Stimulated activated CD4-positive, alpha-beta T cell treated with anti-CD3 and anti-CD28 coated beads, Interleukin-4, amount 100 ng/mL, for 1 hour (primary cell): ENCODE data around the gene TMEM219.
"Not testable (repeated sequence)": the region's sequence is repeated elsewhere in the genome, so short reads cannot be mapped to it uniquely, and the experiment has no call there.

Source experiments
- DNase-seq: peaks from one replicate; pipeline ENCODE4 v3.0.0-alpha.2; 2020

TMEM219 gene, protein sequence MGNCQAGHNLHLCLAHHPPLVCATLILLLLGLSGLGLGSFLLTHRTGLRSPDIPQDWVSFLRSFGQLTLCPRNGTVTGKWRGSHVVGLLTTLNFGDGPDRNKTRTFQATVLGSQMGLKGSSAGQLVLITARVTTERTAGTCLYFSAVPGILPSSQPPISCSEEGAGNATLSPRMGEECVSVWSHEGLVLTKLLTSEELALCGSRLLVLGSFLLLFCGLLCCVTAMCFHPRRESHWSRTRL

DNA sequence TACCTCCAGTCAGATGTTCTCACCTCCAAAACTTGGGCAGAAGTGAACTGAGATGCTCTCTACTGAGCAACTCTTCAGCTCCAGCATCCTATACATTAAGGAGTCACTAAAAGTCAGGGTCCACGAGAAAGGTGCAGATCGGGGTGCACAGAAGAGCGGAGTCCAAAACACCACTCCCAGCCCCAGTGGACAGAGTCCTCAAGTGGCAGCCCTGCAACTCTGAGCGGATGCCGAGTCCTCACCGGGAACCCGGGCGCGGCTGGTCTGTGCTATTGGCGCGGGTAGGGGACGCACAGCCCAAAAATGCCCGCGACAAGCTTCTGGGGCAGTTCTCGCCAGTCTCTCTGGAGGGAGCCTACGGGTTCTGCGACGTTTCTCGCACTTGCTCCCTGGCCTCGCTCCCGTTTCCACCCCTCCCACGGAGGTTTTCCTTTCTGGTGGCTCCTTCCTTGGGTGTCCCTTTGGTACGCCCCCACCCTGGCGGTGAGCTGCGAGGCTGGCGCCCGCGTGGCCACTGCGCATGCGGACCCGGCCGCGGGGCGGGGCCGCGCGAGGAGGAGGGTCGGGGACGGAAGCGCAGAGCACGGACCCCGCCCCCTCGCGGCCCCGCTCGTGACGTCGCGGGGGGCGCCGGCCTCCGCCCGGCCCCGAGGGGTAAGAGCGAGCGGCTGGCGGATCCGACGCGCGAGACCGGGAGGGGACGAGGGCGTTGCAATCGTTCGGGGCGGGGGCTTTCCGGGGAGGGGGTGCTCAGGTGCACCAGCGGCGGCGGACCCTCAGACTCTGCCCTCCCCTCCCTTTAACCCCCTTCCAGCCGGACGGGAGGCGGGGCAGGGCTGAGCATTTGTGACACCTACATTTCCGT, at the start of gene TMEM219:
TSS of gene TMEM219 (plus strand) at position 601 of the 865 bp plus-strand sequence. CDS start 1,065 bp downstream, outside the sequence.
- peak; percentile 93 for DNase-seq

DNA sequence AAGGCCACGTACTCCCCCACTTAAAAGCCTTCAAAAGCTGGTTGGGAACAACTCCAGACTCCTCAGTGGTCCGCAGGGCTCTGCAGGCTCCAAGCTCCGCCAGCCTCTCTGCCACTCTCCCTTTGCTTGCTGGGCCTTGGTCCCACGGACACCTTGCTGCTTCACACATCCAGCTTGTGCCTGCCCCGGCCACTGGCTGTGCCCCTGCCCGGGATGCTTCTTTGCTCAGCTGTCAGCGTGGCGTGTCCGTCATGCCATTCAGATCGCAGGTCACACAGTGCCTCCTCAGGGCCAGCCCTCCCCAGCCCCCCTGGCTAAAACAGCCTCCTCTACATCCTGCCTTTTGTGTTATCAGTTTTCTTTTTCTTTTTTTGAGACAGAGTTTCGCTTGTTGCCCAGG, 49.8 kb upstream of the TMEM219 start:
- no peak for DNase-seq

DNA sequence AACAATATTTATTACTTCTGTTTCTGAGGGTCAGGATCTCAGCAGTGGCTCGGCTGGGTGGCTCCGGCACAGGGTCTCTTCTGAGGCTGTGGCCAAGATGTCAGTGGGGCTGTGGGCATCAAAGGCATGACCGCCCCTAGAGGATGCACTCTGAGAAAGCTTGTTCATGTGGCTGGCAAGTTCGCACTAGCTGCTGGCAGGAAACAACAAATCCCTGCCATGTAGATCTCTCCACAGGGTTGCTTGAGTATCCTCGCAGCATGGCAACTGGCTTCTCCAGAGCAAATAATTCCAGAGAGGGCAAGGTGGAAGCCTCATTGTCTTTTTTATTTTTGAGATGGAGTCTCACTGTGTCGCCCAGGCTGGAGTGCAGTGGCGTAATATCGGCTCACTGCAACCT, 48.4 kb upstream of the TMEM219 start:
- DNase-seq, result no peak

DNA sequence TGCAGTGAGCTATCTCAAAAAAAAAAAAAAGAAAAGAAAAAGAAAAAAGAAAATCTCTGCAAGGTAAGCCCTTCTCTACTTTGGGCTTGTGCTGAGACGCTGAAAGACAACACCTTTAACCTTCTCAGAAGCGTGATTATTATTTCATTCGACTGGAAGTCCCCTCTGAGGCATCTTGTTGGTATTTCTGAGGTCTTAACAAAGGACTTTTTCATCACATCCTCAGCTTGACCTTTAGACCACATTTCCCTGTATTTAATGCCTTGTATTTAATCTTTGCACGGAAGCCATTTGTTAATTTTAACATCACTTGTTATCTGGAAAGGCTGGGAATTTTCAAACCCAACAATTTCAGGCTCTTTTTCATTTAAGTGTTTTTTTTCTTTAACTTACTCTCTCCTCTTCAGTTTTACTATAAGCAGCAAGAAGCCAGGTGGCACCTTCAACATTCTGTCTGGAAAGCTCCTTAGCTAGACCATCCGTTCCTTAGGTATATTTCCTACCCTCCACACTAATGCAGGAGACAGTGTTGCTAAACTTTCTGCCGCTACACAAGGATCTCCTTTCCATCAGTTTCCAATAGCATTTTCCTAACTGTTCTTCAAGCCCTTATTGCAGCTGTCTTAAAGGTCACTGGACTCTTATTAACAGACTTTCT, 46.2 kb upstream of the TMEM219 start:
- DNase-seq, result no peak

DNA sequence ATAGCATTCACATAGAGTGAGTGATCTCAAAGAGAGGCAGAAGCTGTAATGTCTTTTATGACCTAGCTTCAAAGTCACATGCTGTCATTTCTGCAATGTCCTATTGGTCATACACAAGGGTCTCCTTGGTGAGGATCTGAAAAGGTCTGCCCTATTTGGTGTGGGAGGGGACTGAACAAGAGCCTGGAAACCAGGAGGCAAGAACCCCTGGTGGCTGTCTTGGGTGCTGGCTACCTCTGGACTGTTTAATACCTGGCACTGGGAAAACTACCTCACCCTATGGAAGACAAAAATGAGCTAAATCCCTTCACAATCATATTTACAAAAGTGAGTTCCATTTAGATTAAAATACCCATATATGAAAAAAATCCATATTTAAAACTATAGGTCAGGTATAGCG, 44.9 kb upstream of the TMEM219 start:
- DNase-seq, result no peak

DNA sequence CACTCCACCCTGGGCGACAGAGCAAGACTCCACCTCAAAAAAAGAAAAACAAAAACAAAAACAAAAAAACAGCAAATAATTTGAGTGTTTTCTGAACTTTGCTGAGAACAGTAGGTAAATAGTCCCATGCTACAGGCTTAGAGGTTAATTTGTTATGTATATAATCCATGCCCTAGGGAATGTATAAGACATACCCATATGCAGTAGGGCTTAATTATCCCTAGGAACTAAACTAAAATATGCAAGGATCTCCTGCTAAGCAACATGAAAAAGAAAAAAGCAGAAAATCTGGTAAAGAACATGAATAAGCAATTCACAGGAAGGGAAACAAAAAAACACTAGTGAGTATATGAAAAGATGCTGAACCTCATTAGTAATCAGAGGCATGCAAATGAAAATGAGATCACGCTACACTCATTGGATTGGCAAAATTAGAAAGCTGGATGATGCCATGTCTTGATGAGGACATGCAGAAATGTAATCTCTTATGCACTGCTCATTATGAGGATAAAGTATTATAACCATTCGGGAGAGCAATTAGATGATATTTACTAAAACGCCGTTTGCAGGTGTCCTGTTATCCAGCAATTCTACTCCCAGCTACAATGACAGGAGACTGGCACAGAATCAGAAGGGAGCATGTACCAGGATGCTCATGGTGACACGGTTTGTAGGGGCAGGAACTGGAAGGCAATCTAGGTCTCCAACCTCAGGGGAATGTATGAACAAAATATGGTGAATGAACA, 41.4 kb upstream of the TMEM219 start:
- no peak for DNase-seq

DNA sequence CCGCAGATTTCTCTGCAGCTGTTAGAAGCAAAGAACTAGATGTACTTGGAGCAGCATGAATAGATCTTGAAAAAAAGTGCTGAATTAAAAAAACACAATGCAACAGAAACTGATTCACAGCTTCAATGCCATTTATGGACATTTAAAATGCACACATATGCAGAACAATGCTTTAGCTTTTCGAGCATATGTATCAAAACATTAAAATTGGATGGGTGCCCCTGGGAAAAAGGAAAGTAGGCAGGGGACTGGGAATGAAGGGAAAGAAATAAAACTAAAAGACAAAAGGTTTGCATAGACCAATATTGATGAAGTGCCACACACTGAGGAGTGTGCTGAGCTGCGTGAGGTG, 40.9 kb upstream of the TMEM219 start:
- no peak for DNase-seq

DNA sequence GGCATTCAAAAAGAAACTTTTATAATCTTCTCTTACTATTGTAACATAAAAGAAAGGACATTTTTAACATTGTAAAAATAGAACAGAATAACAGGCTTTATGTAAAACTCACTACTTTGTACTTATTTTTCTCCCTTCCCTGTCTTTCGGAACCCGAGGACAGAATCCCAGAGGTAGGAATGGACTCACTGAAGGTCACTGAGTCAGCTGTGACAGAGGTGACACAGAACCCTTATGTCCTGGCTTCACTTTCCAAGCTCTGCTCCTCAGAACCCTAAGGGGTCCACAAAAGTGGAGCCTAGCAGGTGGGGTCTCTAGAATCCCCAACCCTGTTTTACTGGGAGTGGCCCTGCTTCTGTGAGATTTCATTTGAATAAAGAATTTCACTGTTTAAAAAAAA, 39.6 kb upstream of the TMEM219 start:
- no peak for DNase-seq

DNA sequence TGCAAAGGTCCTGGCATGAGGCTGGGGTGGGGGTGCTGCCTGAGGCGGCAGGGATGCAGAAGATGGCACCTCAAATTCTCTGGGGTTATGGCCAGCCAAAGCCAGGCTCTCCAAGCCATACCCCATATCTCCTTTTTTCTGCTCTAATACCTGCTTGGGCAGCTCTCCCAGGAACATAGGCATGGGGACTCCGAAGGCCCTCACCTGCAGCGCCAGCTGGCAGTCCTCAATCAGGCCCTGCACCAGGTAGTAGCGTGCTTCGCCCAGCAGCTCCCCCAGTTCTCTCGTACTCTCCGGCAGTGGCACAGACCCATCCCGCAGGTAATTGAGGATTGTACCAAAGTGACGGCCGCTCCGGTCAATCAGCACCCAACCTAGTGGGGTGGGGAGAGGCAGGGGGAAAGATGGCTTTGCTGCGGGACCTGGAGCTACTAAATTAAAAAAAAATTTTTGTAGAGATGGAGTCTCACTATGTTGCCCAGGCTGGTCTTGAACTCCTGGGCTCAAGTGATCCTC, 38.8 kb upstream of the TMEM219 start:
- DNase-seq, result no peak

DNA sequence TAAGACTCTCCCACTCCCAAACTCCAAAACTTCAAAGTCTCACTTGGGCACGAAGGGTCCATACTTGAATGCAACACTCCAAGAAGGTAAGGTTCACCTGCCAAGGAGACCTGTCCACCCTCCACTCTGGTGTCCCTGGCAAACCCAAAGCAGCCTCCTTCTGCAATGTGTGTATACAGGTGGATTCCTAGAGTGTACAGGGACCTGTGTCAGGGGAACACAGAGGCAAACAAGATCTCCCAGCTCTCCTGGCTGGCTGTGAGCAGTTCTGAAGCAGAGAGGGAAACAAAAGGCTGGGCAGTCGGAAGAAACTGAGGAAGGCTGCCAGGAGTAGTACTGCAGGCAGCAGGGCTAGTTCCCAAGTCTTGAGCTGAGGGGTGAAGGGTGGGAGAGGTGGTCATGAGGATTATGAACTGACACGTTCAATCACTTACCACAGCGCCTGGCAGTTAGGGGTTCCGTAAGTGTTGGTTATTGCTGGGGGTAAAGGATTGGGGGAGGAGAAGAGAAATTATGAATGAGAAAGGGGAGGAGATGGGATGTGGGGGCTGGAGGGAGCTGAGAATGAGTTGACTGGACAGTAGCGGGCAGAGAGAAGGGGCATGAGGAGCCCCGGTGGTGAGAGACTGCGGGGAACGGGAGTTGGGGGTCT, 36.6 kb upstream of the TMEM219 start:
- no peak for DNase-seq

DNA sequence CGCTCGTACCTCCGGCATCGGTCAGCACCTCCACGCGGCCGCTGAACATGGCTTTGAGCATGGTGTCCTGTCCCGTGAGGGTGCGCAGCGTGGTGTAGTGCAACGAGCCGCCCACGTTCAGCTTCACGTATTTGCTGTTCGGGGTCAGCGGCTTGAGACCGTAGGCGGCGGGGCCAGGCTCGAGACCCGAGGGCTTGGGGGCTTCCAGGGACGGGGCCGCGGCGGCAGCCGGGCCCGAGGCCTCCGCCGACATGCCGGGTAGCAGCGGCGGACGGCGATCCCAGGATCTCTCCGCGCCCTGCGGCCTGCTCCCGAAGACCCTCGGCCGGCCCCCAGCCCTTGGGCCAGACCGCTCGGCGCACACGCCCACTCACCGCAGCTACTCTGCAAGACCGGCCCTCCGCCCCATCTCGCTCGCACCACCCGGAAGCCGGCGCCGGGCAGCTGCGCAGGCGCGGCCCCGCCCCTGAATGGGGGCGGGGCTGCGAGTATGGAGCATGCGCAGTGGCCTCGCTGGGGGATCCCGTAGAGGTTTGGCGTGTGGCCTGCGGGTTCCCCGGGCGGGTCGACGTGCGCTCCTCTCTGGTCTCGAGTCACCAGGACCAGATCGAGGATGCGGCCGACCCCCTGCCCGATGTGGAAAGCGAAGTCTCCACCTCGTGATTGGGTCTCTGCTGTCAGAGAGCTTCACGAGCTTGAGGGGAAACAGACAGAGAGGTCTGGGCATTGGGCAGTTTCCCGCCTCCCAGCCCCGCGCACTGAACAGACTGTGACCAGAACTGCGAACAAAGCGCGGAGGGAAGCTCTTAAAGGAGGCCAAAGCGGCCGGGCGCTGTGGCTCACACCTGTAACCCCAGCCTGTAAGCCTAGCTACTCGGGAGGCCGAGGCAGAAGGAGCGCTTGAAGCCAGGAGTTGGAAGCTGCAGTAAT, 35.8 kb upstream of the TMEM219 start, which contains the start of gene KCTD13:
TSS of gene KCTD13 (minus strand) at position 446 of the 930 bp plus-strand sequence. CDS start at position 253, 193 bp downstream.
- DNase-seq, result peak; percentile 84

DNA sequence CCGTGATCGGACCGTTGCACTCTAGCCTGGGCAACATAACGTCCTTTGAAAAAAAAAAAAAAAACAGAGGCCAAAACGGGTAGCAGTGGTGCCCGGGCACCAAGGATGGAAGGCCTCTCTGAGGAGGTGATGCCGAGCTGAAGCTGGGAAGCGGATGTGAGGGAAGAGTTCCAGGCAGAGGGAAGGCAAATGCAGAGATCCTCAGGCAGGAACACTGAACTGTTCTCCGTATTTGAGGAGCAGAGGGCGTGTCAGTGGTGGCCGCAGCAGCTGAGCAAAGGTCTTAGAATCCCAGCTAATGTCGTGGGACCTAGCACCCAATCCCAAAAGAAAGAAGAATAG, 35.2 kb upstream of the TMEM219 start:
- no peak for DNase-seq

DNA sequence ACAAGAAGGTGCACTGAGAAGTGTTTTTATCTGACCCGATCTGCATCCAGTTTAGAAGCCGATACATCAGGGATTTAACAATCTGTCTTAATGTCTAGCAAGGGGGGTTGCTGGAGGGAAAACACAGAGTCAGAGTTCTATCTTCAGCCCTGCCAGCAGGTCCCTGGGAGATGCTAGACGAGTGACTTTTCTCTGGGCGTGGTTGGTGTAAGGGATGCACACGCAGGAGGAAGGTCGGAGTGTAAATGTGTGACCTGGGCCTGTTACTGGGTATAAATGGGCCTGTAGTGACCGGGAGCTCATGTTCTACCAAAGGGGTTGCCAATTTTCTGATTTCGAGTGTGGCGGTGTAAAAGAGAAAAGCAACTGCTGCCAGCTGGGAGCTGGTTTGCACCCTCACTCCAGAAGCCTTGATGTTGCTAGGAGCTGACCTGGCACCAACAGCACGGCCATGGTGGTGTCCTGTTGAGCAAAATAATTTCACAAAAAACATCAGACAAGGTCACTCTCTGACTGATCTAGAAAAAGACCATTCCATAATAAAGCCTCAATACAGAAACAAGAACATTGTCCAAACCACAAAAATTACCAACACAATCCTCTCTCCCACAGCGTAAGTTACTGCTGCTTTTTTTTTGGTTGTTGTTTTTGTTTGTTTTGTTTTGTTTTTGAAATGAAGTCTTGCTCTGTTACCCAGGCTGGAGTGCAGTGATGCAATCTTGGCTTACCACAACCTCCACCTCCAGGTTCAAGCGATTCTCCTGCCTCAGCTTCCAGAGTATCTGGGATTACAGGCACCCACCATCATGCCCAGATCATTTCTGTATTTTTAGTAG, 34.6 kb upstream of the TMEM219 start:
- DNase-seq, result no peak

DNA sequence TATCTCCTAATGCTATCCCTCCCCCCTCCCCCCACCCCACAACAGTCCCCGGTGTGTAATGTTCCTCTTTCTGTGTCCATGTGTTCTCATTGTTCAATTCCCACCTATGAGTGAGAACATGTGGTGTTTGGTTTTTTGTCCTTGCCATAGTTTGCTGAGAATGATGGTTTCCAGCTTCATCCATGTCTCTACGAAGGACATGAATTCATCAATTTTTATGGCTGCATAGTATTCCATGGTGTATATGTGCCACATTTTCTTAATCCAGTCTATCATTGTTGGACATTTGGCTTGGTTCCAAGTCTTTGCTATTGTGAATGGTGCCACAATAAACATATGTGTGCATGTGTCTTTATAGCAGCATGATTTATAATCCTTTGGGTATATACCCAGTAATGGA, 30.1 kb upstream of the TMEM219 start:
- not testable (repeated sequence) for DNase-seq

DNA sequence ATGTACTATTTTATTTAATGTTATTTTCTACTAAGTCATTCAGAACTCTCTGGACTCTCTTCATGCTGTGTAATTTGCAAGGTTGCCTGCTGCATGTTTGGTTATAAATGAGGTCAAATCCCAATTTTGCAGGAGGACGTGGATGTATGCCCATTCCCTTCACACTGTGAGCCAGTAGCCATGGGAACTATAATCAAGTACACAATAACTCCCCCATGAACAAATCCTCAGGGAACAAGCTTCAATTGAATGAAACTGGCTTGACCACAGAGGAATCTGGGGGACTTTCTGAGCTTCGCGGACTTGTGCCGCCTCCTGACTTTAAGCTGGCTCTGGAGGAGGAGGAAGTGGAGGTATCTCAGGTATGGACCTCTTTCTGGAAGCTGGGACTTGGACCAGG, 21.2 kb upstream of the TMEM219 start:
- no peak for DNase-seq

DNA sequence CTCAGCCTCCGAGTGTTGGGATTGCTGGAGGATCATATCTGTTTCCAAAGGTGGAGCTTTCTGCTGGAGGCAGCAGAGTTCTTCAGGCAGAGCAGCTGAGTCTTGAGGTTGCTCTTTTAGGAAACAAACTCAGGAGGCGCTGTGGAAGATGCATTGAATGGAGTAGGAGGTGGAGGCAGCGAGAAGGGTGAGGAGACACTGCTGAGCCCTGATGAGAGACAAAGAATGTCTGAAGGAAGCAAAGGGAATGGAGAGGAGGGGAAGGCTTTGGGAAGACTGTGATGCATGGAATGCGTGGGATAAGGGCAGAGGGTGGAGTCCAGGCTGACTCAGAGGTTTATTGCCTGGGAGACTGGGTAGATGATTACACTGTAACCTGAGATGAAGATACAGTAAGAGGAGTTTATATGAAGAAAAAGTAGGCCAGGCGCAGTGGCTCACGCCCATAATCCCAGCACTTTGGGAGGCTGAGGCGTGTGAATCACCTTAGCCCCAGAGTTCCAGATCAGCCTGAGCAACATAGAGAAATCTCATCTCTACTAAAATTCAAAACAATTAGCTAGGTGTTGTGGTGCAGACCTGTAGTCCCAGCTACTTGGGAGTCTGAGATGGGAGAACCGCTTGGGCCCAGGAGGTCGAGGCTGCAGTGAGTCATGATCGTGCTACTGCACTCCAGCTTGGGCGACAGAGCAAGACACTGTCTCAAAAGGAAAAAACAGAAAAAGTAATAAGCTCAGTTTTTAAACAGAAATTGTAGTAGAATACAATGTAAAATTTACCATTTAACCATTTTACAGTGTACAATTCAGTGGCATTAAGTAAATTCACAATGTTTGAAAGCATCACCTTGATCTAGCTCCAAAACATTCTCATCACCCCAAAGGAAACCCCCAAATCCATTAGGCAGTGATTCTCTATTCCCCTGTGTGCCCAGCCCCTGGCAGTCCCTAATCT, 17.8 kb upstream of the TMEM219 start:
- no peak for DNase-seq

DNA sequence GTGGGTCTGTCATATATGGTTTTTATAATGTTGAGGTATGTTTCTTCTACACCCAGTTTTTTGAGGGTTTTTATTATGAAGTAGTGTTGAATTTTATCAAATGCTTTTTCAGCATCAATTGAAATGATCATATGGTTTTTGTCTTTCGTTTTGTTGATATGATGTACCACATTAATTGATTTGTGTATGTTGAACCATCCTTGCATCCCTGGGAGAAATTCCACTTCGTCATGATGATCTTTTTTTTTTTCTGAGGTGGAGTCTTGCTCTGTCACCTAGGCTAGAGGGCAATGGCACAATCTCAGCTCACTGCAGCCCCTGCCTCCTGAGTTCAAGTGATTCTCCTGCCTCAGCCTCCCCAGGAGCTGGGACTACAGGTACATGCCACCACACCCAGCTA, 14.0 kb upstream of the TMEM219 start:
- DNase-seq, result no peak

DNA sequence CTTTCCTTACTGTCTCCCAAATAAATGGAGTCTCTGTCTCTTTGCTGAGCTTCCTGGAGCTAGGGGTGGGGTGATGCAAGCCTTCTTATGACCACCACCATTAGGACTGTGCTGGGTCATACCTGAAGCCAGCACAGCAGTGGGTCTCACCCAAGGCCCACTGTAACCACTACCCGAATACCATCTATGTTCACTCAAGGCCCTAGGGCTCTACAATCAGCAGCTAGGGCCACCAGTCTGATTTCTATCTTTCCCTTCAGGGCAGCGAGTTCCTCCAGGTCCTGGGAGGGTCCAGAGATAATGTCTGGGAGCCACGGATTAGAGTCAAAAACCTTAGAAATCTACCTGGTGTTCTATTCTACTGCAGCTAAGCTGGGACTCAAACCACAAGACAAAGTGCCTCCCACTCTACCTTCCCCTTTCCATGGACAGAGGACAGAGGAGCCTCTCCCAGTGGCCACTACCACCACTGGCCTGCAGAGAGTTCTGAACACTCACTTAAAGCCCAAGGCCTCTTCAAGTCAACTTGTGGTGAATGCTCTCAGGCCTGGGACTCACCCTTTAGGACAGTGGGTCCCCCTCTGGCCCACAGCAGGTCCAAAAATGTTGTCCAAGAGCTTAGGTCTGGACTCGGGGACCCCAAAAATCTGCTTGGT, 10.9 kb upstream of the TMEM219 start:
- DNase-seq, result no peak
